ENCODE measurements around the gene IRF9. TPM values are rescaled to one million over a fixed set of nuclear protein-coding genes. Genes with fewer than 3 reads are reported as not detected.

The IRF9 gene
- total and polyA plus RNA-seq, 2 of the 13 experiments (the other 11 are each of a cell fraction or from before 2014, with no cell fraction given), result 14.9 to 49.7 TPM

- ChIA-PET POLR2A (interaction anchor here (1.0 to 6.7 kb wide), 10 partner anchors 12 to 83 kb away, joined by 3 to 65 read pairs (median 6); partner anchors contain the start of genes DCAF11, EMC9, IPO4 and IRF9), CTCF (ENCODE audit: low intra/inter-chr PET ratio, low total read pairs) (no interaction called here)
- intact Hi-C loops (cut with micrococcal nuclease; ENCODE audit: unreplicated experiment), result no loop called here
- no peak overlapping the region for H3K4me2 ChIP-seq (ENCODE audit: low read depth, low read length)
- 95% methylated on average over 5 of the region's 5 CpGs for WGBS (ENCODE audit: low lambda C conversion rate)
- peak; percentile 28; the same call in 1 of the 2 replicates for TF ChIP-seq ZC3H4 (CRISPR knock-in tag; IDR thresholded peaks at IDR 0.05; ENCODE audit: borderline replicate concordance)
- no peak for TF ChIP-seq GPN1 (CRISPR knock-in tag; IDR thresholded peaks at IDR 0.05; ENCODE audit: borderline replicate concordance)
- TF ChIP-seq ZNF343 (CRISPR knock-in tag; IDR thresholded peaks at IDR 0.05), result 0 out of 2 replicates have a peak, but pooled peaks have one; percentile 62
- no peak for TF ChIP-seq DRAP1 (CRISPR knock-in tag; IDR thresholded peaks at IDR 0.05)
- TF ChIP-seq U2AF1 (optimal IDR thresholded peaks at IDR 0.05; ENCODE audit: low read depth, low read length), result no peak
- TF ChIP-seq ZSCAN12 (CRISPR knock-in tag; IDR thresholded peaks at IDR 0.05), result no peak
- TF ChIP-seq FOXC1 (CRISPR knock-in tag; IDR thresholded peaks at IDR 0.05; ENCODE audit: borderline replicate concordance), result 0 out of 2 replicates have a peak, but pooled peaks have one; percentile 22
- peak; percentile 86; the same call in 1 of the 2 replicates for TF ChIP-seq SSRP1 (CRISPR knock-in tag; IDR thresholded peaks at IDR 0.05)
- TF ChIP-seq ZBTB46 (CRISPR knock-in tag; IDR thresholded peaks at IDR 0.05; ENCODE audit: borderline replicate concordance), result 0 out of 2 replicates have a peak, but pooled peaks have one; percentile 7
- no peak for TF ChIP-seq HDAC2 (CRISPR knock-in tag; IDR thresholded peaks at IDR 0.05)
- TF ChIP-seq ZNF547 (CRISPR knock-in tag; IDR thresholded peaks at IDR 0.05), result 0 out of 2 replicates have a peak, but pooled peaks have one; percentile 23
- TF ChIP-seq ZNF616 (CRISPR knock-in tag; IDR thresholded peaks at IDR 0.05; ENCODE audit: low read depth), result no peak
- 0 out of 2 replicates have a peak, but pooled peaks have one; percentile 19 for TF ChIP-seq ZZZ3 (CRISPR knock-in tag; IDR thresholded peaks at IDR 0.05; ENCODE audit: borderline replicate concordance)
- 0 out of 2 replicates have a peak, but pooled peaks have one; percentile 13 for TF ChIP-seq KMT2A (CRISPR knock-in tag; IDR thresholded peaks at IDR 0.05)
- no peak for TF ChIP-seq MAZ (IDR thresholded peaks at IDR 0.05; ENCODE audit: borderline replicate concordance, low read depth, low read length)
- TF ChIP-seq MAZ (CRISPR knock-in tag; IDR thresholded peaks at IDR 0.05; ENCODE audit: low read depth), result no peak
- TF ChIP-seq RXRA (CRISPR knock-in tag; IDR thresholded peaks at IDR 0.05), result 0 out of 2 replicates have a peak, but pooled peaks have one; percentile 7
- TF ChIP-seq MTF1 (CRISPR knock-in tag; IDR thresholded peaks at IDR 0.05), result no peak
- no peak for TF ChIP-seq PAF1 (CRISPR knock-in tag; IDR thresholded peaks at IDR 0.05)
- 0 out of 2 replicates have a peak, but pooled peaks have one; percentile 57 for TF ChIP-seq PAWR (CRISPR knock-in tag; IDR thresholded peaks at IDR 0.05; ENCODE audit: borderline replicate concordance)
- TF ChIP-seq ZNF354B (CRISPR knock-in tag; IDR thresholded peaks at IDR 0.05), result peak; percentile 53; the same call in 1 of the 2 replicates
- no peak for TF ChIP-seq ZNF546 (CRISPR knock-in tag; conservative IDR thresholded peaks at IDR 0.05)
- no peaks in the 10 kb centered on the region for H3K79me2 ChIP-seq (ENCODE audit: insufficient read depth, low read length)
- BruUV-seq (replicated peaks), result no TSS peak
- H3K9me3 ChIP-seq (ENCODE audit: low read length), result no peaks in the 10 kb centered on the region
- ATAC-seq (no peak), FAIRE-seq (peak; percentile 15), DNase-seq (ENCODE audit: low spot score) (no peak)
- in situ Hi-C loops (cut with HindIII; ENCODE audit: extremely low pct_ligation_motif_present, low pct_unique_long_range_greater_than_20kb), result no loop called here
- H4K20me1 ChIP-seq (ENCODE audit: insufficient read depth, low read length), result no peaks in the 10 kb centered on the region
- no peak overlapping the region for H2AFZ ChIP-seq (ENCODE audit: low read length)
- H3K36me3 ChIP-seq (replicated peaks in 1 of 2; ENCODE audit: control insufficient read depth in 1 of 2, insufficient read depth in 2 of 2, low read length in 2 of 2), result peaks cover 37 to 40% of the 10 kb centered on the region in 2 experiments
- no peaks in the 10 kb centered on the region for H3K27me3 ChIP-seq (ENCODE audit: control insufficient read depth in 1 of 2, insufficient read depth in 2 of 2, low read length in 2 of 2)
- H3K9ac ChIP-seq (ENCODE audit: insufficient read depth, low read depth, low read length), result no peak overlapping the region
- no peak overlapping the region for H3K27ac ChIP-seq (ENCODE audit: extremely low read length, insufficient read depth, low read length)
- H3K4me1 ChIP-seq (ENCODE audit: insufficient read depth, low read length), result no peaks in the 10 kb centered on the region
- H3K4me3 ChIP-seq (replicated peaks in 1 of 3; ENCODE audit: insufficient read depth in 1 of 3, low read depth in 2 of 3, low read length in 3 of 3), result no peak overlapping the region
These were observed 15.5 kb downstream of the IRF9 start for GRCh38 chr14:24176599-24176998.

Measured in HepG2 (cell line).